Adrenal gland (tissue), 5 donors: ENCODE results near the gene ZNF41.

Source experiments
- POLR2A ChIP-seq, 2 donors: fragments of 450-650 bp; IDR thresholded peaks; one replicate each; pipeline ENCODE4 v1.6.1; 2017; ENCODE audit warnings: antibody characterized with exemption in 2 of 2, mild to moderate bottlenecking in 2 of 2, moderate library complexity in 1 of 2
- TF ChIP-seq, protein P1 (sequence below), 6 experiments: fragments of 450-650 bp in 4 of 6; fragments of 200-600 bp in 2 of 6; sonication (generic) in 1 of 6; IDR thresholded peaks; 1 replicate in 5 of 6; 2 replicates in 1 of 6; pipeline versions ENCODE4 v1.5.1 to v1.8.0; 2016 to 2021; ENCODE audit warnings: antibody characterized with exemption in 6 of 6, mild to moderate bottlenecking in 2 of 6, moderate library complexity in 1 of 6
- donor health status: DM: no; HTN: no; CAD: no.

GRCh38 chrX:47507153-47507867 lies 24.3 kb upstream of the ZNF41 start:
- TF ChIP-seq, protein P1, sequence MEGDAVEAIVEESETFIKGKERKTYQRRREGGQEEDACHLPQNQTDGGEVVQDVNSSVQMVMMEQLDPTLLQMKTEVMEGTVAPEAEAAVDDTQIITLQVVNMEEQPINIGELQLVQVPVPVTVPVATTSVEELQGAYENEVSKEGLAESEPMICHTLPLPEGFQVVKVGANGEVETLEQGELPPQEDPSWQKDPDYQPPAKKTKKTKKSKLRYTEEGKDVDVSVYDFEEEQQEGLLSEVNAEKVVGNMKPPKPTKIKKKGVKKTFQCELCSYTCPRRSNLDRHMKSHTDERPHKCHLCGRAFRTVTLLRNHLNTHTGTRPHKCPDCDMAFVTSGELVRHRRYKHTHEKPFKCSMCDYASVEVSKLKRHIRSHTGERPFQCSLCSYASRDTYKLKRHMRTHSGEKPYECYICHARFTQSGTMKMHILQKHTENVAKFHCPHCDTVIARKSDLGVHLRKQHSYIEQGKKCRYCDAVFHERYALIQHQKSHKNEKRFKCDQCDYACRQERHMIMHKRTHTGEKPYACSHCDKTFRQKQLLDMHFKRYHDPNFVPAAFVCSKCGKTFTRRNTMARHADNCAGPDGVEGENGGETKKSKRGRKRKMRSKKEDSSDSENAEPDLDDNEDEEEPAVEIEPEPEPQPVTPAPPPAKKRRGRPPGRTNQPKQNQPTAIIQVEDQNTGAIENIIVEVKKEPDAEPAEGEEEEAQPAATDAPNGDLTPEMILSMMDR (IDR thresholded peaks at IDR 0.05) = no peak
- TF ChIP-seq POLR2A (IDR thresholded peaks at IDR 0.05) = no peak
